ENCODE measurements around the gene SEMA4A. TPM values are rescaled to one million over a fixed set of nuclear protein-coding genes. Genes with fewer than 3 reads are reported as not detected.

Gene SEMA4A
- total and polyA plus RNA-seq, 2 of the 8 experiments (the other 6 are each of a cell fraction or from before 2014, with no cell fraction given): 7.3 to 10.6 TPM

- Histone ChIP-seq H3K23ac (ENCODE audit: insufficient read length) (no peak overlapping the region), H3K4me1 (replicated peaks in 1 of 4; ENCODE audit: control insufficient read depth in 3 of 4, insufficient read depth in 4 of 4, low read length in 3 of 4) (no peaks in the 10 kb centered on the region), H3K4me3 (ENCODE audit: extremely low read depth in 1 of 4, insufficient read depth in 2 of 4, low read depth in 3 of 4, low read length in 4 of 4) (no peak overlapping the region), H2BK12ac (ENCODE audit: low read depth, low read length) (no peak overlapping the region), H2BK120ac (replicated peaks; ENCODE audit: low read depth, low read length) (no peak overlapping the region), H4K91ac (replicated peaks; ENCODE audit: insufficient read length, low read length) (no peak overlapping the region), H3K27me3 (replicated peaks in 1 of 4; ENCODE audit: control insufficient read depth in 3 of 4, extremely low read depth in 1 of 4, insufficient read depth in 3 of 4, low read length in 3 of 4) (no peaks in the 10 kb centered on the region), H3K27ac (ENCODE audit: low read depth, low read length) (no peak overlapping the region), H3K79me2 (ENCODE audit: control insufficient read depth in 1 of 2, insufficient read depth in 2 of 2, low read length in 2 of 2) (peaks cover 4 to 12% of the 10 kb centered on the region in 2 experiments; a peak in 3 of 4 replicates), H4K5ac (ENCODE audit: insufficient read length, low read depth, low read length) (no peak overlapping the region), H3K18ac (ENCODE audit: extremely low read depth, low read length) (no peak overlapping the region), H3K4ac (replicated peaks; ENCODE audit: insufficient read length, low read depth, low read length) (no peak overlapping the region), H4K8ac (ENCODE audit: extremely low read depth, insufficient read depth, low read length) (no peak overlapping the region), H3K14ac (ENCODE audit: insufficient read length) (no peak overlapping the region), H3K23me2 (ENCODE audit: low read depth, low read length) (no peaks in the 10 kb centered on the region), H3K79me1 (ENCODE audit: low read depth, low read length) (peaks cover 16% of the 10 kb centered on the region; the same call in 1 of the 2 replicates), H3K36me3 (ENCODE audit: control insufficient read depth in 2 of 4, insufficient read depth in 4 of 4, low read length in 3 of 4) (peaks cover 8 to 30% (median 16%) of the 10 kb centered on the region in 4 experiments), H3K9me3 (ENCODE audit: insufficient read depth in 2 of 2, low read depth in 1 of 2, low read length in 1 of 2) (no peaks in the 10 kb centered on the region; a peak in 1 of 4 replicates), H2AFZ (ENCODE audit: low read length) (no peak overlapping the region), H3K9ac (replicated peaks in 1 of 4; ENCODE audit: extremely low read depth in 1 of 4, low read depth in 3 of 4, low read length in 3 of 4) (no peak overlapping the region), H2BK20ac (ENCODE audit: low read length) (no peak overlapping the region), H3K4me2 (ENCODE audit: insufficient read depth in 1 of 2, low read depth in 2 of 2, low read length in 2 of 2) (no peak overlapping the region), H2BK5ac (ENCODE audit: low read depth, low read length) (no peak overlapping the region), H2BK15ac (ENCODE audit: low read length) (no peak overlapping the region), H4K20me1 (replicated peaks in 1 of 2; ENCODE audit: control insufficient read depth in 1 of 2, insufficient read depth in 2 of 2, low read length in 2 of 2) (peaks cover 0 to 4% of the 10 kb centered on the region in 2 experiments), H2AK5ac (ENCODE audit: low read depth, low read length) (no peak overlapping the region), H3K56ac (replicated peaks; ENCODE audit: insufficient read length, low read depth, low read length) (no peak overlapping the region)
- CTCF ChIA-PET (ENCODE audit: partially characterized antibody): interaction anchor here (2.3 to 47.2 kb wide), 2 partner anchors 10 to 80 kb away, joined by 9 to 1265 read pairs; partner anchors contain the start of gene SEMA4A
- no peak for DNase-seq (ENCODE audit: low read depth in 1 of 2, low spot score in 2 of 2)
- WGBS, 2 experiments (ENCODE audit: extremely low coverage in 1 of 2, insufficient coverage in 1 of 2, insufficient read length in 1 of 2, insufficient replicate concordance in 2 of 2, low coverage in 1 of 2, low lambda C conversion rate in 2 of 2, missing lambda C conversion rate in 1 of 2): 92% methylated on average over 9 of the region's 9 CpGs; no CpG with 5 or more reads in 1 of the 2 experiments
- TF ChIP-seq FOSL1 (IDR thresholded peaks at IDR 0.05; ENCODE audit: insufficient read depth, low read depth, low read length) (no peak), NRF1 (IDR thresholded peaks at IDR 0.05; ENCODE audit: low read depth, low read length) (no peak), SIX5 (IDR thresholded peaks at IDR 0.05; ENCODE audit: low read depth, low read length) (no peak), TCF12 (IDR thresholded peaks at IDR 0.05; ENCODE audit: low read depth, low read length) (no peak), KDM4A (IDR thresholded peaks at IDR 0.05; ENCODE audit: low read depth, low read length, severe bottlenecking) (no peak), JUND (IDR thresholded peaks at IDR 0.05; ENCODE audit: low read length) (no peak)
- no peak for FAIRE-seq
- POLR2A ChIA-PET (ENCODE audit: partially characterized antibody): interaction anchor here (0.7 to 1.4 kb wide), 4 partner anchors 9 to 124 kb away, joined by 3 to 5 read pairs (median 4); no protein-coding TSS in a partner anchor
These were observed 66.8 kb downstream of the SEMA4A start for GRCh38 chr1:156220226-156220625.
